ENCODE results near the gene LRIG2. TPM values are rescaled to one million over a fixed set of nuclear protein-coding genes. Genes with fewer than 3 reads are reported as not detected.
"Not testable (repeated sequence)": the region's sequence is repeated elsewhere in the genome, so short reads cannot be mapped to it uniquely, and the experiment has no call there.

LRIG2 gene
- total RNA-seq, 1 experiment from 2014 or later = 14.8 TPM

GRCh38 chr1:113055570-113055969, 17.4 kb upstream of the LRIG2 start:
- CTCF ChIA-PET = no interaction called here

GRCh38 chr1:113057006-113057405, 16.0 kb upstream of the LRIG2 start:
- H3K4me1 ChIP-seq (ENCODE audit: insufficient read depth, low read length, poor library complexity, severe bottlenecking) = no peaks in the 10 kb centered on the region
- H3K4me3 ChIP-seq (ENCODE audit: low read depth, low read length, poor library complexity, severe bottlenecking) = no peak overlapping the region
- intact Hi-C loops (cut with micrococcal nuclease; ENCODE audit: unreplicated experiment) = no loop called here
- no peaks in the 10 kb centered on the region for H3K27me3 ChIP-seq (replicated peaks; ENCODE audit: insufficient read depth, low read depth, low read length, poor library complexity)
- no peaks in the 10 kb centered on the region for H3K36me3 ChIP-seq (ENCODE audit: insufficient read depth, low read length, poor library complexity, severe bottlenecking)
- DNase-seq (ENCODE audit: low spot score) = no peak
- TF ChIP-seq CTCF (conservative IDR thresholded peaks at IDR 0.05; ENCODE audit: low read depth, low read length) = no peak
- no peak for TF ChIP-seq EZH2 (IDR thresholded peaks at IDR 0.05; ENCODE audit: borderline replicate concordance, low read depth, low read length, poor library complexity, severe bottlenecking)
- no peaks in the 10 kb centered on the region for H3K9me3 ChIP-seq (ENCODE audit: low read depth, low read length, poor library complexity, severe bottlenecking)
- no peak overlapping the region for H3K27ac ChIP-seq (ENCODE audit: low read depth, low read length, poor library complexity, severe bottlenecking)
- ChIA-PET CTCF (interaction anchor here (0.6 kb wide), 1 partner anchor 1213 kb away, joined by 4 read pairs; no protein-coding TSS in a partner anchor), POLR2A (ENCODE audit: low non-redundant PET) (no interaction called here)
- no TSS peak for BruUV-seq (replicated peaks)

More at GRCh38 chr1:113055570-113055969, 17.4 kb upstream of the LRIG2 start:
- POLR2A ChIA-PET (ENCODE audit: low non-redundant PET) = no interaction called here
- Histone ChIP-seq H3K4me3 (ENCODE audit: low read depth, low read length, poor library complexity, severe bottlenecking) (no peak overlapping the region), H3K27me3 (replicated peaks; ENCODE audit: insufficient read depth, low read depth, low read length, poor library complexity) (no peaks in the 10 kb centered on the region), H3K4me1 (ENCODE audit: insufficient read depth, low read length, poor library complexity, severe bottlenecking) (no peaks in the 10 kb centered on the region), H3K27ac (ENCODE audit: low read depth, low read length, poor library complexity, severe bottlenecking) (no peak overlapping the region), H3K36me3 (ENCODE audit: insufficient read depth, low read length, poor library complexity, severe bottlenecking) (no peaks in the 10 kb centered on the region), H3K9me3 (ENCODE audit: low read depth, low read length, poor library complexity, severe bottlenecking) (no peaks in the 10 kb centered on the region)
- intact Hi-C loops (cut with micrococcal nuclease; ENCODE audit: unreplicated experiment) = no loop called here
- BruUV-seq (replicated peaks) = no TSS peak
- DNase-seq (ENCODE audit: low spot score) = no peak
- TF ChIP-seq EZH2 (IDR thresholded peaks at IDR 0.05; ENCODE audit: borderline replicate concordance, low read depth, low read length, poor library complexity, severe bottlenecking) (no peak), CTCF (conservative IDR thresholded peaks at IDR 0.05; ENCODE audit: low read depth, low read length) (no peak)

- H3K27ac ChIP-seq (ENCODE audit: low read depth, low read length, poor library complexity, severe bottlenecking) = no peak overlapping the region
- no TSS peak for BruUV-seq (replicated peaks)
- no peaks in the 10 kb centered on the region for H3K4me1 ChIP-seq (ENCODE audit: insufficient read depth, low read length, poor library complexity, severe bottlenecking)
- POLR2A ChIA-PET (ENCODE audit: low non-redundant PET) = no interaction called here
- no peaks in the 10 kb centered on the region for H3K9me3 ChIP-seq (ENCODE audit: low read depth, low read length, poor library complexity, severe bottlenecking)
- DNase-seq (ENCODE audit: low spot score) = peak; percentile 31
- H3K36me3 ChIP-seq (ENCODE audit: insufficient read depth, low read length, poor library complexity, severe bottlenecking) = no peaks in the 10 kb centered on the region
- H3K4me3 ChIP-seq (ENCODE audit: low read depth, low read length, poor library complexity, severe bottlenecking) = no peak overlapping the region
- CTCF ChIA-PET = interaction anchor here (1.4 kb wide), 1 partner anchor 13 kb away, joined by 8 read pairs; the partner anchor contains the start of gene LRIG2
- no peaks in the 10 kb centered on the region for H3K27me3 ChIP-seq (replicated peaks; ENCODE audit: insufficient read depth, low read depth, low read length, poor library complexity)
- TF ChIP-seq CTCF (conservative IDR thresholded peaks at IDR 0.05; ENCODE audit: low read depth, low read length) = no peak
- no peak for TF ChIP-seq EZH2 (IDR thresholded peaks at IDR 0.05; ENCODE audit: borderline replicate concordance, low read depth, low read length, poor library complexity, severe bottlenecking)
- intact Hi-C loops (cut with micrococcal nuclease; ENCODE audit: unreplicated experiment) = no loop called here
Observed at GRCh38 chr1:113058941-113059706, 13.9 kb upstream of the LRIG2 start.

- intact Hi-C loops (cut with micrococcal nuclease; ENCODE audit: unreplicated experiment); H3K4me1 ChIP-seq (ENCODE audit: insufficient read depth, low read length, poor library complexity, severe bottlenecking); POLR2A ChIA-PET (ENCODE audit: low non-redundant PET); H3K27me3 ChIP-seq (replicated peaks; ENCODE audit: insufficient read depth, low read depth, low read length, poor library complexity); CTCF ChIA-PET; H3K36me3 ChIP-seq (ENCODE audit: insufficient read depth, low read length, poor library complexity, severe bottlenecking); H3K27ac ChIP-seq (ENCODE audit: low read depth, low read length, poor library complexity, severe bottlenecking); H3K4me3 ChIP-seq (ENCODE audit: low read depth, low read length, poor library complexity, severe bottlenecking); DNase-seq (ENCODE audit: low spot score); BruUV-seq (replicated peaks); H3K9me3 ChIP-seq (ENCODE audit: low read depth, low read length, poor library complexity, severe bottlenecking): not testable (repeated sequence)
Observed at GRCh38 chr1:113063456-113063855, 9.5 kb upstream of the LRIG2 start.

All from A673 (cell line).